Measurements from ENCODE around the gene EFTUD2.

Gene EFTUD2

DNA sequence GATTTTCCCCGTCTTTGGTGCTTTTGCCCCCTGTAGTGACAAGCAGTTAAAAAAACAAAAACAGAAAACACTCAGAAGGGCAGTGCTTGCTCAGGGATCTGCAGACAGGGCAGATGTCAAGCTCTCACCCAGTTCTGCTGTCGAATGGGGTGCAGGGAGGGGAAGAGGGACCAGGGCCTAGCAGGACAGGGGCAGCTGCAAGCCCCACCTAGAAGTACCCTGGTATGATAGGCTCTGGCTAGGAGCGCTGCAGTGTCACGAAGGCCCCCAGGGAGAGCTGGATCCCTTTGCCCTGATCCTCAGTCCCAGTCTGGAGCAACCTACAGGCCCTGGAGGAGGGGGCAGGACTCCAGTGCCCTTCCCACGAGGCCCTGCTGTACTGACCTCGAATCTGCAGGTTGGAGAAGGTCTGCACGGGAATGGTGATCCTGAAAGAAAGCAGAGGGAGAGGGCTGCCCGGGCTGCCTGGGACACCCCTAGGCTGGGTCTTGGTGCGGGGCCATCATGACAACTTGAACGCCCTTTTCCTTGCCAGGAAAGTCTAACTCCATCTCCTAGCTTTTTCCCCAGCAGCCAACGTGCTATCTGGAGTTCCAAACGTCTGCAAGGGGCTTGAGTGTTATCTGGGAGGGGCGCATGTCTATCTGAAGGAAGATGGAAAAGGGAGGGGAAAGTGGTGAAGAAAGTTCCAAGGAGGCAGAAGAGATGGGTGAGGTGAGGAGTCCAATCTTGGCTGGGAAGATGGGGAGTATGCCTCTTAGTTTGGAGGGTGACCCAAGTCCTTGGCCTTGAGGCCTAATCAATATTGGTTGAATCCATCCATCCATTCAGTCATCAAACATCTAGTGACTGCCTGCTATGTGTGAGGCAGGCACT lies 11.2 kb upstream of the EFTUD2 start:
- no peak for DNase-seq (ENCODE audit: low read depth)

- peak; percentile 68 for DNase-seq (ENCODE audit: low read depth)
Measured at GRCh38 chr17:44909681-44910144, 10.5 kb upstream of the EFTUD2 start.

- DNase-seq (ENCODE audit: low read depth) = no peak
Measured at GRCh38 chr17:44908761-44909326, 9.6 kb upstream of the EFTUD2 start.

- no peak for DNase-seq (ENCODE audit: low read depth)
Measured at GRCh38 chr17:44907729-44908470, 8.7 kb upstream of the EFTUD2 start.

DNA sequence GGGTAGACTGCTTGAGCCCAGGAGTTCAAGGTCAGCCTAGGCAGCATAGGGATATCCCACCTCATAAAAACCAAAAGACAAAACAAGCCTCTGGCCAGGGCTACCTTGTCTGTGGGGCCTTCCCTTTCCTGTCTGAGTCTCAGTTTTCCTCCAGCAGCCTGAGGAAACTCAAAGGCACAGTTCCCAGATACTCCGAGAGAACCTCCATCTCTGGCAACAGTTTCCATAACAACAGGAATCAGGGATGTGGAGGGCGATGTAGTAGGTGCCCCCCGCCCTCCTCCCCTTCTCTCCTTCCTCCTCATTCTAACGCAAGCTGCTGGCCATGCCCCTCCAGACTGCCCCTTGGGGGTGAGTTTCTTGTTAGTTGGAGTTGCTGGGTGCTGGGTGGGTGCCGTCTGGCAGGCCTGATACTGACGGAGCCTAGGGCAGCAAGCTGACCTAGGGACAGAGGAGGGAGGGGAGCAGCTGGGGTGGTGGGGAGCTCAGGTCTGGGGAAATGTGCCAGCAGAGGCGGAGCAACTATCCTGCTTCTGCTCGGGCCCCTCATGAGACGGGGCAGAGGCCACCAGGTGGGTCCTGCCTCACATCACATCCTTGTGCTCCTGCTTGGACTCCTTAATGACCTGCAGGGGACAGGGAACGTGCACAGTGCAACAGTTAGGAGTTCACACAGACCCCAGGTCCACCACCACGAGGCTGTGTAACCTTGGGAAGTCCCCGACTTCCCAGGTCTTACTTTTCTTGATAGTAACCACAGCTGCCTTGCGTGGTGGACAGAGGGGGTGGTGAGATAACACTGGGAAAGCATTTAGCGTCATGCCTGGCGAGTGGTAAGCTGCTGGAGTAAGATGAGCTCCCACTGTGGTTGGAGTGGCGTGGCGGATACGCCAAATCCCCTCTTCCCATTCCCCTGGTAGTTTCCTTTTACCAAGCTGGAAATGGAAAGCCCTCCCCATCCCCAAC lies 7.8 kb upstream of the EFTUD2 start:
- DNase-seq (ENCODE audit: low read depth) = no peak

DNA sequence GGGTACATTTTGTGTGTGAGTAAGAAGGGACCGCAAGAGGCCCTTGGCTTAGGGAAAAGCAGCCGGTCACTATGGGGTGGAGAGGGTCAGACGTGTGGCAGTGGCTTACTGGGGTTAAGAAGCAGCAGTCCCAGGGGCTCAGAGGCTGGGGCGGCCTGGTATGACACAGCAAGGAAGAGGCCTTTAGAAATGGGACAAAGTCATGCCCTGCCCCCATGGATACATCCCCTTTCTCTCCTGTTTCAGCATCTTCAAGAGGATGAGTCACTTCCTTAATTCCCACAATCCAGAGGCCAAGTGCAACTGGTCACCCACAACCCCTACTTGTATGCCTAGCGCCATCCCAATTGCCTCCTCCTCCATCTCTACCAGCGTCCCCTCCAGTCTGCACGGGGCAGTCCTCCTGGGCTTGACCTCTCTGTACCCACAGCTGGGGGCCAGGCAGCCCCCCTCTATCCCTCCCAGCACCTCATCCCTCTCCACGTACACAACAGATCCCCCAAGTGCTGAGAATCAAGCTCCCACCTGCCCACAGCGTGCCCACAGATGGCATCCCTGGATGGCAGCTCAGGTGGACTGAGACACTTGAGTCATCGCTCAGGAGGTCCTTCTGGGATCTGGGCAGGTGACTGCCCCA lies 6.9 kb upstream of the EFTUD2 start:
- DNase-seq (ENCODE audit: low read depth) = peak; percentile 83

GRCh38 chr17:44905006-44906000 lies 6.1 kb upstream of the EFTUD2 start:
- no peak for DNase-seq (ENCODE audit: low read depth)

DNA sequence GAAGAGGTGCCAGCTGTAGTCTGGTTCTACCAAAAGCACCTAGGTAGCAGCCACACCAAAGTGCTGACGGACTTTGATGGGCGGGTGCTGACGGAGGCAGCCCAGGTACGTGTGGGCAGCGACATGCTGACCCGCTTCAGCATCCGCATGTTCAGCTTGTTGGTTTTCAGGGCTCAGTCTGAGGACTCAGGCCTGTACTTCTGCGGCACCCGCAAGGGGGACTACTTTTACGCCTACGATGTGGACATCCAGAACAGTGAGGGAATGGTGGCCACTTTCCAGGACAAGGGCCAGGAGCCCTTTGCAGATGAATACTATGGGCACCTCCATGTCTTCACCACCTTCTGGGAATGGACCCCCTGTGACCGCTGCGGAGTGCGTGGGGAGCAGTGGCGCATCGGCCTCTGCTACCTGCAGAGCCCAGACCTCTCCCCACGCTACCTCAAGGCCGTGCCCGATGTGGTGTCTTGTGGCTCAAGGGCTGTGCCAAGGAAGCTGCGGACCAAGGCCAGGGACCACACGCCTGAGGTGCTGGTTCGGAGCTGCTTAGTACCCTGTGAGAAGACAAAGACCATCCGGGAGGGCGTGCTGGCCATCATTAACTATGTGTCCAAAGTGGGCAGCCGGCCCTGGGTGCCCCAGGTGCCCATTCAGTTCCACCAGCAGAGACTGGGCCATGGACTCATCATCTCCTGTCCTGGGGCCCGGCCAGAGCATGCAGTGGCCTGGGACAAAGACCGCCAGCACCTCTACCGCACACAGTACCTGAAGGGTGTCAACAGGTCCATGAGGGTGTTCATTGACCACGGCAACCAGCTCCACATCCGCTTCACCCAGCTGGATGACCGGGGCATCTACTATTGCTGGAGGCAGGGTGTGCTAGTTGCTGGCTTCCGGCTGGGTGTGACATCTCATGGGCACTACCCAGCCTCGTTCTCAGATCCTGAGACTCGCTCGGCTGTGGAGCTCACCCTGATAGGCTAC lies 5.0 kb upstream of the EFTUD2 start:
- DNase-seq (ENCODE audit: low read depth) = no peak

GRCh38 chr17:44903012-44903685 lies 3.9 kb upstream of the EFTUD2 start:
- DNase-seq (ENCODE audit: low read depth) = no peak

GRCh38 chr17:44902135-44902760 lies 3.0 kb upstream of the EFTUD2 start:
- DNase-seq (ENCODE audit: low read depth) = no peak

- no peak for DNase-seq (ENCODE audit: low read depth)
Measured at GRCh38 chr17:44901411-44901921, 2.2 kb upstream of the EFTUD2 start.

- DNase-seq (ENCODE audit: low read depth) = no peak
Measured at GRCh38 chr17:44900894-44901293, 1.6 kb upstream of the EFTUD2 start.

GRCh38 chr17:44898768-44899073 lies 524 bp downstream of the EFTUD2 start:
- DNase-seq (ENCODE audit: low read depth) = no peak

DNA sequence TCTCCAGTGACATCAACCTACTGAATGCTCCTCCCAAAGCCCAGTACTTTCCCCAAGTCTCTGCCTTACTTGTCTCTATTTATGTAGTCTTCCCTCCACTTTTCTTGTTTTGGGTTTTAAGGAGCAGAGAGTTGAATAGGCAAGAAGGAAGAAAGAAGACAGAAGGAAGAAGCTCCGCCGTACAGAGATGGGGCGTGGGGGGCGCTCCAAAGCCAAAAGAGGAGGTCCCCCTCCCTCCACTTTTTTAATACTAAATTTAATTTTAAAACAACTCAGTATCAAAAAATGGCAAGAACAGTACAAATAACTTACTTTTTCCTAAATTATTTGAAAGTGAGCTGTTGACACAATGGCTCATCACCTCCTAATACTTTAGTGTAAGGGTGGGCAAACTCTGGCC lies 4.6 kb downstream of the EFTUD2 start:
- no peak for DNase-seq (ENCODE audit: low read depth)

DNA sequence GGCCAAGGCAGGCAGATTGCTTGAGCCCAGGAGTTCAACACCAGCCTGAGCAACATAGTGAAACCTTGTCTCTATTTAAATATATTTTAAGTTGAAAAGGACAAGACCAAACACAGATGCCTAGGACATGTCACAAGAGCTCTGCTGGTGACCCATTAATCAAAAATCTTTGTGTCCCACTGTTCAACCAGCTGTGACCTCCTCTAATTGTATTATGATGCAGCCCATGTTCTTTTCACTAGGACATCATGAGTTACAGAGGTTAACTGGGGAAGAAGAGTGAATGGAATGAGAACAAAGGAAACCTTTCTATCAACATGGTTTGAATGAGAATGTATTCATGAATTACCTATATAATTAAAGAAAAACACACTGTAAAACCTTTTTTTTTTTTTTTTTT lies 7.0 kb downstream of the EFTUD2 start:
- DNase-seq (ENCODE audit: low read depth) = no peak

DNA sequence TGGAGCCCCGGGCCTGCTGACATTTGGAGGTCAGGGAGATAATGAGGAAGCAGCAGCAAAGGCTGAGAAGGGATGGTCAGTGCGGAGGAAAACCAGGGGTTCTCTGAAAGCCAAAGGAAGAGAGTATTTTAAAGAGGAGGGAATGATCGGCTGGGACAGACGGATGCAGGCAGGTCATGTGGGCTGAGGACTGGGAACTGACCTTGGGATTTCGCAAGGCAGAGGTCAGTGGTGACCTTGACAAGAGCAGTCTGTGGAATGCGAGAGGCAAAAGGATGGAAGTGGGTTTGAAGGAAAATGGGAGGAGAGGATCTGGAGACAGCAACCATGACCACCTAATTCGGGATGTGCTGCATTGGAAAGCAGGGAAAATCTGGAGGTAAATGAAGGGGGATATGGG lies 10.2 kb downstream of the EFTUD2 start:
- DNase-seq (ENCODE audit: low read depth) = no peak

Measured in HS-5 (cell line).